Parathyroid adenoma (tissue), 2 donors: ENCODE results near the gene C14orf132.

Source experiments
- H2AFZ ChIP-seq: fragments of 300-600 bp; sonication (generic); one replicate; pipeline ENCODE4 v1.7.0; 2017; ENCODE audit warnings: antibody characterized with exemption, mild to moderate bottlenecking
- H3K27ac ChIP-seq: fragments of 300-600 bp; sonication (generic); one replicate; pipeline ENCODE4 v1.7.0; 2017
- H3K27me3 ChIP-seq: fragments of 300-600 bp; sonication (generic); one replicate; pipeline ENCODE4 v1.7.0; 2017; ENCODE audit warnings: low read length; ENCODE audit not compliant: control insufficient read depth, insufficient read depth
- H3K36me3 ChIP-seq: fragments of 300-600 bp; sonication (generic); one replicate; pipeline ENCODE4 v1.7.0; 2017; ENCODE audit warnings: low read length; ENCODE audit not compliant: control insufficient read depth, insufficient read depth
- H3K4me1 ChIP-seq: fragments of 300-600 bp; sonication (generic); one replicate; pipeline ENCODE4 v1.7.0; 2017; ENCODE audit warnings: control low read depth
- H3K4me2 ChIP-seq: fragments of 300-600 bp; sonication (generic); one replicate; pipeline ENCODE4 v1.7.0; 2017; ENCODE audit warnings: low read length
- H3K4me3 ChIP-seq: fragments of 300-600 bp; sonication (generic); one replicate; pipeline ENCODE4 v1.7.0; 2017; ENCODE audit warnings: low read depth, low read length
- H3K79me2 ChIP-seq: fragments of 300-600 bp; sonication (generic); one replicate; pipeline ENCODE4 v1.7.0; 2017; ENCODE audit warnings: control low read depth
- H3K9ac ChIP-seq: fragments of 300-600 bp; sonication (generic); one replicate; pipeline ENCODE4 v1.7.0; 2017; ENCODE audit warnings: mild to moderate bottlenecking
- H3K9me3 ChIP-seq: fragments of 300-600 bp; sonication (generic); one replicate; pipeline ENCODE4 v1.7.0; 2017; ENCODE audit warnings: low read length; ENCODE audit not compliant: control insufficient read depth
- TF ChIP-seq, protein P1 (sequence below): fragments of 300-600 bp; sonication (generic); IDR thresholded peaks from one replicate; pipeline ENCODE4 v1.7.0; 2017; ENCODE audit warnings: antibody characterized with exemption, mild to moderate bottlenecking
- donor health status: primary hyperparathyroidism.

C14orf132 gene

DNA sequence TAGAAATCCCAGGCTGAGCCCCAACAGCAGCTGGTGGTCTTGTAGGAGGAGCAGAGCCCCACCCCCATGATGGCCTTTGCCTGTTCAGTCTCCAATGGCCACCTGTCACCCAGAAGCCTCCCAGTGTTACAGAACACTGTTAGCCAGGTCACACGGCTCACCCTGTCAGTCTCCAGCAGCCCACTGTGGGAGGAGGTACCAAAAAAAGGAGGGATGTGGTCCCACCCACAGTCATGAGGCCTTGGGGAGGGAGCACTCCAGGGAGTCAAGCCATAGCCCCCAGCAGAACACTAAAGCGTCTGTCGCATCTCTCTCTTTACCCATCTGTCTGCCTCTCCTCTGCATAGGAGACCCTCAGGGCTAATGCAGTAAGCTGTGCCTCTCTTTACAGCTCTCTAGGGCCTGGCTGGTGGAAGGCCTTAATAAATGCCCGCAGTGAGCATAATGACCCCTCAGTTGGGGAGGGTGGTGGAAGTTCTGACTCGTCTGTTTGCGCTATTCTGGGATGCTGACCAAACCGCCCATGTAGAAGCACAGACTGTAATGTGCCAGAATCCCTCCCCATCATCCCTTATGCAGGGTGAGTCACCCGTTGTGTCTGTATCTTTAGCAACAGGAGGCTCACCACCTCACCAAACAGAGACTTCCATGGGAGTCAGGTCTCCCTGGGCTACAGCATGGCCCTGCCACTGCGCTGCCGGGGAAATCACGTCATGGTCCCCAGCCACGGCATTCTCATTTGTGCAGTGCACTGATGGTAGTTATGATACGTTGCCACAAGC is 14.6 kb downstream of the C14orf132 start:
- H3K9ac ChIP-seq, result no peak overlapping the region

DNA sequence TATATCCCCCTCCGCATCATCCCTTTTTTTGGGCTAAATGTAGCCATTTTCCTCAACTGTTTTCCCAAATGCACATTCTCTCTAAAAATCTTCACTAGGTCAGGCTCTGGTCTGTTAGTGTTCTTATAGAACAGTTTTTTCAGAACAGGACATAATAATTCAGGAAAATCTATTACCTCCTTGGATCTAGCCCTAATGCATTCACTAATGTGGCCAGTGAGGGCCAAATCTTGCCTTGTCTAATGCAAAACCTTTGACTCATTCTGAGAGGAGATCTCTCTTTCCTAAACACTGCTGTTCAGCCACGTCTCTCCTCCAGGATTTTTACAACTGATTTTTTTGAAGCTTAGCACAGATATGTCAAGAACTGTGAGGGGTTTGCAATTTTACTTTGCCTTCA is 15.5 kb downstream of the C14orf132 start:
- Histone ChIP-seq H3K27me3 (no peaks in the 10 kb centered on the region), H3K27ac (no peak overlapping the region), H2AFZ (no peak overlapping the region), H3K4me3 (no peak overlapping the region), H3K9me3 (no peaks in the 10 kb centered on the region), H3K4me1 (no peaks in the 10 kb centered on the region), H3K79me2 (no peaks in the 10 kb centered on the region), H3K36me3 (no peaks in the 10 kb centered on the region), H3K9ac (no peak overlapping the region), H3K4me2 (no peak overlapping the region)
- TF ChIP-seq, protein P1, sequence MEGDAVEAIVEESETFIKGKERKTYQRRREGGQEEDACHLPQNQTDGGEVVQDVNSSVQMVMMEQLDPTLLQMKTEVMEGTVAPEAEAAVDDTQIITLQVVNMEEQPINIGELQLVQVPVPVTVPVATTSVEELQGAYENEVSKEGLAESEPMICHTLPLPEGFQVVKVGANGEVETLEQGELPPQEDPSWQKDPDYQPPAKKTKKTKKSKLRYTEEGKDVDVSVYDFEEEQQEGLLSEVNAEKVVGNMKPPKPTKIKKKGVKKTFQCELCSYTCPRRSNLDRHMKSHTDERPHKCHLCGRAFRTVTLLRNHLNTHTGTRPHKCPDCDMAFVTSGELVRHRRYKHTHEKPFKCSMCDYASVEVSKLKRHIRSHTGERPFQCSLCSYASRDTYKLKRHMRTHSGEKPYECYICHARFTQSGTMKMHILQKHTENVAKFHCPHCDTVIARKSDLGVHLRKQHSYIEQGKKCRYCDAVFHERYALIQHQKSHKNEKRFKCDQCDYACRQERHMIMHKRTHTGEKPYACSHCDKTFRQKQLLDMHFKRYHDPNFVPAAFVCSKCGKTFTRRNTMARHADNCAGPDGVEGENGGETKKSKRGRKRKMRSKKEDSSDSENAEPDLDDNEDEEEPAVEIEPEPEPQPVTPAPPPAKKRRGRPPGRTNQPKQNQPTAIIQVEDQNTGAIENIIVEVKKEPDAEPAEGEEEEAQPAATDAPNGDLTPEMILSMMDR, result no peak

More for the DNA sequence above, 14.6 kb downstream of the C14orf132 start:
- H3K27me3 ChIP-seq, result no peaks in the 10 kb centered on the region
- no peak overlapping the region for H2AFZ ChIP-seq
- no peaks in the 10 kb centered on the region for H3K4me1 ChIP-seq
- TF ChIP-seq, protein P1, result no peak
- no peak overlapping the region for H3K27ac ChIP-seq
- H3K36me3 ChIP-seq, result no peaks in the 10 kb centered on the region
- no peak overlapping the region for H3K4me3 ChIP-seq
- H3K9me3 ChIP-seq, result no peaks in the 10 kb centered on the region
- no peak overlapping the region for H3K4me2 ChIP-seq
- no peaks in the 10 kb centered on the region for H3K79me2 ChIP-seq

DNA sequence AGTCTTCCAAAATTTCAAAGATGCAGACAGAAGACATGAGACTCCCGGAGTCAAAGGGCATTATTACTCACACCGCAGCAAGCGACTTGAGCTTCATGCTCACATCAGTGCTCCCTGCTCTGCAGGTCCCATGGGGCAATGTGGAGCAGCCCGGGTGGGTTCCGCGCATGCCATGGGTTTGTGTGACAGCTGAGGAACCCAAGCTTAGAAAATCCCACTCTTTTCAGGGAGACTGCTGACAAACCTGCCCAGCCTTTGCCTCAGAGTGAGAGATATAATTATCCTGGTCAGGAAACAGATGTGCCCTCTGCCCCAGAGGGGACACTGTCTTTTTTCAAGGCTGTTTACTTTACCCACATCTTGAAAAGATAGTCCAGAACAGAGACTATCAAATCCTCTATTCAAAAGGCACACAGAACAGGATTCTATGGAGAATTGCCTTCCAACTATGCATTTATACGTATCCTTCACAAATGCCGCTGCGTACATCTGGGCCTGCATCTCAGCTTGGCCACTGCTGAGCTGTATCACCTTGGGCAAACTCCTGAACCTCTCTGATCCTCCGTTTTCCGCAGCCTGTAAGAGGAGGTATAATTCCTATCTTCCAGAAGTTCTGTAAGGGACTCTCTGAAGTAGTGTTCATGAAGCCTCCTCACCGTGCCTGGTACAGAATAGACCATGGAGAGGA is 16.0 kb downstream of the C14orf132 start:
- H3K9ac ChIP-seq, result no peak overlapping the region
- H2AFZ ChIP-seq, result no peak overlapping the region
- TF ChIP-seq, protein P1, result no peak
- no peaks in the 10 kb centered on the region for H3K79me2 ChIP-seq
- no peaks in the 10 kb centered on the region for H3K36me3 ChIP-seq
- H3K27ac ChIP-seq, result no peak overlapping the region
- no peaks in the 10 kb centered on the region for H3K4me1 ChIP-seq
- H3K9me3 ChIP-seq, result no peaks in the 10 kb centered on the region
- H3K4me2 ChIP-seq, result no peak overlapping the region
- no peak overlapping the region for H3K4me3 ChIP-seq
- no peaks in the 10 kb centered on the region for H3K27me3 ChIP-seq

DNA sequence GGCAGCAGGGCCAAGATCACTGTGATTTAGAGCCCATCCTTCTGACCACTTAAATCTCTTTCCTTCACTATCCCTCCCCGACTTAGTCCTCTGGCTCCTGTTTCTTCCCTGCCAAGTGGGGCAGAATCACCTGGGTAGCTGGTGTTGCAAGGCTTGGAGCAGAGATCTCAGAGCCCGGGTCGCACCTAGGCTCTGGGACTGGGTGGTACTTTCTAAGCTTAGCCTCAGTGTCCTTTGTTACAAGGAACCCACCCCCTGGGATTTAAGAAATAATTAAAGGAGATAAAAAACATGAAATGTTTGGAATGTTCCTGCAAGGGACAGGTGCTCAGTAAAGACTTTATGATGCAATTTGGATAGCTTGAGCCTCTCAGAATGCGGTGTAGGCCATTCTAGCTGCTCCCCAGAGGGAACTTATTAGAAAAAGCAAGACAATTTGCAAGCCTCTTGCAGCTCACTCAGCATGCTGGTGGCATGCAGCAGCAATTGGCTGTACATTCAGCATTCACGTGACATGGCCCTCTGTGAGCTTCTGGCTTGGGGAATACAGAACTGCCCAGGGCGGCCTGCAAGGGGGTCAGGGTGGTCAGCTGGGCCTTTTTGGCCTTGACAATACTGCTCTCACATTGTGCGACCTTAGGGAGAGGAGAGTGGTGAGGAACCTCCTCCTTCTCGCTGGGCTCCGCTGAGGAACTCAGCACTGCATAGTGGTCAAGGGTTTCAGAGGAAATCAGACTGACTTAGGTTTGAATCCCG is 16.8 kb downstream of the C14orf132 start:
- Histone ChIP-seq H3K4me2 (no peak overlapping the region), H3K4me3 (no peak overlapping the region), H3K9ac (no peak overlapping the region), H3K79me2 (no peaks in the 10 kb centered on the region), H3K4me1 (no peaks in the 10 kb centered on the region), H3K9me3 (no peaks in the 10 kb centered on the region), H3K27me3 (no peaks in the 10 kb centered on the region), H3K27ac (no peak overlapping the region), H3K36me3 (no peaks in the 10 kb centered on the region), H2AFZ (no peak overlapping the region)
- TF ChIP-seq, protein P1, result no peak
